GM19193 (cell line): Measurements from ENCODE around the gene RILPL1.

Experiments used
- POLR2A ChIP-seq: IDR thresholded peaks from 4 replicates; pipeline ENCODE4 v1.6.1; 2011; ENCODE audit not compliant: insufficient read depth, insufficient read length; ENCODE audit errors: extremely low read depth

The RILPL1 gene

GRCh38 chr12:123483602-123484248 is 49.8 kb downstream of the RILPL1 start:
- TF ChIP-seq POLR2A, result no peak

- no peak for TF ChIP-seq POLR2A
Observed at GRCh38 chr12:123482876-123483275, 50.6 kb downstream of the RILPL1 start.

GRCh38 chr12:123479442-123480180 is 53.9 kb downstream of the RILPL1 start:
- no peak for TF ChIP-seq POLR2A

- TF ChIP-seq POLR2A, result no peak
Observed at GRCh38 chr12:123478762-123479161, 54.8 kb downstream of the RILPL1 start.

- no peak for TF ChIP-seq POLR2A
Observed at GRCh38 chr12:123478069-123478468, 55.5 kb downstream of the RILPL1 start.

- TF ChIP-seq POLR2A, result peak; percentile 27
Observed at GRCh38 chr12:123475246-123475703, 58.2 kb downstream of the RILPL1 start.

- TF ChIP-seq POLR2A, result no peak
Observed at GRCh38 chr12:123474485-123475245, 58.9 kb downstream of the RILPL1 start.

- no peak for TF ChIP-seq POLR2A
Observed at GRCh38 chr12:123472438-123472849, 61.1 kb downstream of the RILPL1 start.

- no peak for TF ChIP-seq POLR2A
Observed at GRCh38 chr12:123471374-123472068, 62.0 kb downstream of the RILPL1 start.

- TF ChIP-seq POLR2A, result no peak
Observed at GRCh38 chr12:123469978-123470377, 63.5 kb downstream of the RILPL1 start.

- TF ChIP-seq POLR2A, result no peak
Observed at GRCh38 chr12:123468786-123469185, 64.7 kb downstream of the RILPL1 start.

- TF ChIP-seq POLR2A, result no peak
Observed at GRCh38 chr12:123465084-123465483, 68.4 kb downstream of the RILPL1 start.

GRCh38 chr12:123457980-123458779 is 75.3 kb downstream of the RILPL1 start, which contains the start of gene SNRNP35:
SNRNP35 (plus strand) TSS chr12:123458139; CDS start chr12:123465541, 7,402 bp downstream.
- TF ChIP-seq POLR2A, result peak; percentile 85

- TF ChIP-seq POLR2A, result no peak
Observed at GRCh38 chr12:123453165-123453564, 80.4 kb downstream of the RILPL1 start.
